ENCODE results near the gene MACROD2.

DNA sequence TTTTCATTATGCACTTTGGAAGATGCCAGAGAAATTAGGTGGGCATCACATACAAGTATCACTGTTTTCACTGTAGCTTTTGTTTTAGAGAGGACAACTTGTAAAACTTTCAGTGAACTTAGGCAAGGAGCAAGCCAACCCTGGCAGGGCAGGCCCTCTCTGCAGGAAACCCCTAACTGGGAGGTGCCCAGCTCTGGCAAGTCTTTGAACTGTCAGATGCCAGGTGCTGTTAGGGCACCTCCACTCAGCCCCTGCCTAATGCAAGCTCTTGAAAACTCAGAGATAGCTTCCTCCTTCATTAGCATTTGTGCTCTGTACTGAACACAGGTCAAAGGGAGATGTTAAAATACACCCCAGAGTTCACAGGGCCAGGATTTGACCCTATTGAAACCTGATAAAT lies 1116.3 kb downstream of the MACROD2 start:
- TF ChIP-seq, protein P1, sequence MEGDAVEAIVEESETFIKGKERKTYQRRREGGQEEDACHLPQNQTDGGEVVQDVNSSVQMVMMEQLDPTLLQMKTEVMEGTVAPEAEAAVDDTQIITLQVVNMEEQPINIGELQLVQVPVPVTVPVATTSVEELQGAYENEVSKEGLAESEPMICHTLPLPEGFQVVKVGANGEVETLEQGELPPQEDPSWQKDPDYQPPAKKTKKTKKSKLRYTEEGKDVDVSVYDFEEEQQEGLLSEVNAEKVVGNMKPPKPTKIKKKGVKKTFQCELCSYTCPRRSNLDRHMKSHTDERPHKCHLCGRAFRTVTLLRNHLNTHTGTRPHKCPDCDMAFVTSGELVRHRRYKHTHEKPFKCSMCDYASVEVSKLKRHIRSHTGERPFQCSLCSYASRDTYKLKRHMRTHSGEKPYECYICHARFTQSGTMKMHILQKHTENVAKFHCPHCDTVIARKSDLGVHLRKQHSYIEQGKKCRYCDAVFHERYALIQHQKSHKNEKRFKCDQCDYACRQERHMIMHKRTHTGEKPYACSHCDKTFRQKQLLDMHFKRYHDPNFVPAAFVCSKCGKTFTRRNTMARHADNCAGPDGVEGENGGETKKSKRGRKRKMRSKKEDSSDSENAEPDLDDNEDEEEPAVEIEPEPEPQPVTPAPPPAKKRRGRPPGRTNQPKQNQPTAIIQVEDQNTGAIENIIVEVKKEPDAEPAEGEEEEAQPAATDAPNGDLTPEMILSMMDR (IDR thresholded peaks at IDR 0.05): no peak
- no peak for TF ChIP-seq POLR2AphosphoS5 (IDR thresholded peaks at IDR 0.05)
